AG04449 (cell line): ENCODE results near the gene UTP11.

Source experiments
- CTCF ChIA-PET: fragments of 350-600 bp; formaldehyde crosslinking; extraction: SDS; loops from one replicate; lab custom pipeline; 2021; ENCODE audit warnings: antibody characterized with exemption; lab: Yijun Ruan, JAX
- POLR2A ChIA-PET: fragments of 400-600, 350-600 bp; formaldehyde crosslinking; extraction: SDS; loops from one replicate; lab custom pipeline; 2020; ENCODE audit warnings: antibody characterized with exemption, inconsistent platforms; lab: Yijun Ruan, JAX
- DNase-seq: peaks from one replicate; pipeline ENCODE4 v3.0.0-alpha.2; 2010; ENCODE audit warnings: low read depth, low spot score
- H3K4me3 ChIP-seq: 2 replicates; pipeline ENCODE4 v1.5.1; 2011; ENCODE audit warnings: low read depth, mild to moderate bottlenecking, control low read depth, low read length
- TF ChIP-seq, protein P1 (sequence below): IDR thresholded peaks from one replicate; pipeline ENCODE4 v1.5.1; 2011; ENCODE audit warnings: mild to moderate bottlenecking, moderate library complexity, low read length, control low read depth, inconsistent platforms; ENCODE audit not compliant: insufficient read depth; ENCODE audit errors: missing control alignments

The UTP11 gene

DNA sequence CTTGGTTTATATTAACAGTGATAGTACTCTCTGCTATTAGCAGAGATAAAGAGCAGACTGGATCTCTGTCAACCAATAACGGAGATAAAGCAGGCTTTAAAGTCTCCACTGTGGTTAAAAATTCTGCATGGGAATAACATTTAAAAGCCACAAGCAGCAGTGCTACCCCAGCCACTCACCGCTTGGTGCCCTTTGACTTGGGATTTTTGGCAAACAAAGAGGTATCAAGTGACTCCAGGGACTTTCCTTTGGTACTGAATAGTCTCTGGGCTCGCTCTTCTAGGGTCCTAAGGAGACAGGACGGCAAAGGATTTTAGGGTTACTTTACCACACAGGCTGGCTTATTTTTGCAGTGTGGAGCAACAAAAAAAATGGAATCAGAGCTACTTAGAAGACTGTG, 34.0 kb upstream of the UTP11 start:
- TF ChIP-seq, protein P1, sequence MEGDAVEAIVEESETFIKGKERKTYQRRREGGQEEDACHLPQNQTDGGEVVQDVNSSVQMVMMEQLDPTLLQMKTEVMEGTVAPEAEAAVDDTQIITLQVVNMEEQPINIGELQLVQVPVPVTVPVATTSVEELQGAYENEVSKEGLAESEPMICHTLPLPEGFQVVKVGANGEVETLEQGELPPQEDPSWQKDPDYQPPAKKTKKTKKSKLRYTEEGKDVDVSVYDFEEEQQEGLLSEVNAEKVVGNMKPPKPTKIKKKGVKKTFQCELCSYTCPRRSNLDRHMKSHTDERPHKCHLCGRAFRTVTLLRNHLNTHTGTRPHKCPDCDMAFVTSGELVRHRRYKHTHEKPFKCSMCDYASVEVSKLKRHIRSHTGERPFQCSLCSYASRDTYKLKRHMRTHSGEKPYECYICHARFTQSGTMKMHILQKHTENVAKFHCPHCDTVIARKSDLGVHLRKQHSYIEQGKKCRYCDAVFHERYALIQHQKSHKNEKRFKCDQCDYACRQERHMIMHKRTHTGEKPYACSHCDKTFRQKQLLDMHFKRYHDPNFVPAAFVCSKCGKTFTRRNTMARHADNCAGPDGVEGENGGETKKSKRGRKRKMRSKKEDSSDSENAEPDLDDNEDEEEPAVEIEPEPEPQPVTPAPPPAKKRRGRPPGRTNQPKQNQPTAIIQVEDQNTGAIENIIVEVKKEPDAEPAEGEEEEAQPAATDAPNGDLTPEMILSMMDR = no peak
- CTCF ChIA-PET = interaction anchor here (1.0 to 3.6 kb wide), 5 partner anchors 12 to 119 kb away, joined by 3 to 17 read pairs (median 3); partner anchors contain the start of genes MTF1 and SF3A3
- POLR2A ChIA-PET = no interaction called here
- no peak overlapping the region for H3K4me3 ChIP-seq
- DNase-seq = no peak

DNA sequence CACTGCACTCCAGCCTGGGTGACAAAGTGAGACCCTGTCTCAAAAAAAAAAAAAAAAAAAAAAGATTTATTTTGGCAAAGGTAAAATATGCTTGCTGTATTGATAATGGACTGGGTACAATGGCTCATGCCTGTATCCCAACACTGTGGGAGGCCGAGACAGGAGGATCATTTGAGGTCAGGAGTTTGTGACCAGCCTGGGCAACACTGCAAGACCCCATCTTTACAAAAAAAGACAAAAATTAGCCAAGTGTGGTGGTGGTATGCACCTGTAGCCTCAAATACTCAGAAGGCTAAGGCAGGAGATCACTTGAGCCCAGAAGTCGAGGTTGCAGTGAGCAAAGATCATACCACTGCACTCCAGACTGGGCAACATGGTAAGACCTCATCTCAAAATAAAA, 29.0 kb upstream of the UTP11 start:
- DNase-seq = no peak
- ChIA-PET CTCF (no interaction called here), POLR2A (no interaction called here)
- TF ChIP-seq, protein P1 = no peak
- H3K4me3 ChIP-seq = no peak overlapping the region

GRCh38 chr1:37987679-37988078, 24.9 kb upstream of the UTP11 start:
- POLR2A ChIA-PET = no interaction called here
- CTCF ChIA-PET = interaction anchor here (1.1 to 2.6 kb wide), 4 partner anchors 11 to 847 kb away, joined by 4 to 21 read pairs (median 6); no protein-coding TSS in a partner anchor
- TF ChIP-seq, protein P1 = no peak
- no peak overlapping the region for H3K4me3 ChIP-seq
- DNase-seq = no peak

- POLR2A ChIA-PET = interaction anchor here (0.5 to 1.6 kb wide), 5 partner anchors 11 to 60 kb away, joined by 3 to 6 read pairs (median 5); partner anchors contain the start of gene UTP11
- DNase-seq = no peak
- TF ChIP-seq, protein P1 = no peak
- peak overlapping the region; percentile 100 for H3K4me3 ChIP-seq
- CTCF ChIA-PET = interaction anchor here (0.6 to 16.5 kb wide), 15 partner anchors 10 to 846 kb away, joined by 3 to 398 read pairs (median 4); partner anchors contain the start of gene UTP11
Measured at GRCh38 chr1:37989361-37989930, 23.1 kb upstream of the UTP11 start.

- H3K4me3 ChIP-seq = no peak overlapping the region
- ChIA-PET POLR2A (interaction anchor here (2.1 kb wide), 1 partner anchor 9 kb away, joined by 6 read pairs; no protein-coding TSS in a partner anchor), CTCF (interaction anchor here (0.9 to 16.5 kb wide), 4 partner anchors 18 to 837 kb away, joined by 3 to 398 read pairs (median 4); partner anchors contain the start of gene UTP11)
- TF ChIP-seq, protein P1 = no peak
- DNase-seq = no peak
Measured at GRCh38 chr1:37994886-37995566, 17.5 kb upstream of the UTP11 start.

GRCh38 chr1:37995751-37996345, 16.7 kb upstream of the UTP11 start:
- TF ChIP-seq, protein P1 = no peak
- POLR2A ChIA-PET = interaction anchor here (0.7 to 2.1 kb wide), 3 partner anchors 8 to 17 kb away, joined by 3 to 7 read pairs (median 6); partner anchors contain the start of gene UTP11
- H3K4me3 ChIP-seq = peak overlapping the region; percentile 53
- CTCF ChIA-PET = interaction anchor here (0.9 to 16.5 kb wide), 6 partner anchors 13 to 838 kb away, joined by 3 to 398 read pairs (median 4); partner anchors contain the start of gene UTP11
- DNase-seq = no peak
